HG03139 (cell line): ENCODE data around the gene EFHB.
"Not testable (repeated sequence)": the region's sequence is repeated elsewhere in the genome, so short reads cannot be mapped to it uniquely, and the experiment has no call there.

Source experiments
- ATAC-seq: cut with Tn5 transposase; IDR thresholded peaks from one replicate; pipeline ENCODE4 v1.9.1; 2021; ENCODE audit not compliant: unreplicated experiment

EFHB gene

GRCh38 chr3:19932422-19932821, 1.6 kb downstream of the EFHB start:
- no peak for ATAC-seq

GRCh38 chr3:19931767-19932188, 2.2 kb downstream of the EFHB start:
- ATAC-seq, result peak; percentile 47

- ATAC-seq, result peak; percentile 59
These were observed 2.8 kb downstream of the EFHB start for GRCh38 chr3:19931180-19931692.

GRCh38 chr3:19920401-19921080, 13.5 kb downstream of the EFHB start:
- no peak for ATAC-seq

- ATAC-seq, result no peak
These were observed 16.9 kb downstream of the EFHB start for GRCh38 chr3:19917167-19917566.

- ATAC-seq, result no peak
These were observed 22.6 kb downstream of the EFHB start for GRCh38 chr3:19911452-19911851.

DNA sequence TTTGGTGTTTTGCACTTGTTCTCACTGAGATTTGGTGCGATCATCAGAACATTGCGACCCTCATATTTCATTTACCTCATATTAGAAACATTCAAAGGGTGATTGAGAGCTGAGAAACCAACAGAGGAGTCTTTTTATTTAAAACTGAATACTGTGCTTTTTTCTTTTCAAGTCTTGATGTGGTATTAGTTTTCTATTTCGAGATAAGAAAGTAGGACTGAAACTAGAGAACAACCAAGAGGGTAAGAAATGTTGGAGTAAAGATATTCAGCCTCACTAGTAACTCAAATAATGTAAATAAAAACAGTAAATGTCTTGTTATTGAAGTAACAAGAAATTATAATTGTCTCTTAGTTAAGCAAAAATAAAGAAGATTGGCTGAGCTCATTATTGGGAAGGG, 26.5 kb downstream of the EFHB start:
- ATAC-seq, result no peak

GRCh38 chr3:19903649-19904048, 30.4 kb downstream of the EFHB start:
- ATAC-seq, result no peak

- no peak for ATAC-seq
These were observed 32.1 kb downstream of the EFHB start for GRCh38 chr3:19901918-19902317.

DNA sequence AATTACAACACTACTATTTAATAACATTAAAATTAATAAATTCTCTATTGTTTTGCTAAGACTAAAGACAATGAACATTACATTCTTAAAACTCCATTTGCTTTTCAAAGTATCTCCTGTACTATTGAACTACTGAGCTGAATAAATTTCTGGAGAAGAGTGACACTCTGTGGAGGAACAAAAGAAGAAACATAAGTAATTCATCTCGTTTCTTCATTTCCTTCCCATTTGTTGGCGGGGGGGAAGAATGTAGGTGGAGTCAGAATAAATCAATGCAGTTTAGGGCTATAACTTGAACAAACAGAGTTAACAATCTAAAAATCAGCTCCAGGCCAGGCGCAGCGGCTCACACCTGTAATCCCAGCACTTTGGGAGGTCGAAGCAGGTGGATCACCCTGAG, 32.7 kb downstream of the EFHB start:
- no peak for ATAC-seq

- ATAC-seq, result not testable (repeated sequence)
These were observed 34.2 kb downstream of the EFHB start for GRCh38 chr3:19899833-19900232.

DNA sequence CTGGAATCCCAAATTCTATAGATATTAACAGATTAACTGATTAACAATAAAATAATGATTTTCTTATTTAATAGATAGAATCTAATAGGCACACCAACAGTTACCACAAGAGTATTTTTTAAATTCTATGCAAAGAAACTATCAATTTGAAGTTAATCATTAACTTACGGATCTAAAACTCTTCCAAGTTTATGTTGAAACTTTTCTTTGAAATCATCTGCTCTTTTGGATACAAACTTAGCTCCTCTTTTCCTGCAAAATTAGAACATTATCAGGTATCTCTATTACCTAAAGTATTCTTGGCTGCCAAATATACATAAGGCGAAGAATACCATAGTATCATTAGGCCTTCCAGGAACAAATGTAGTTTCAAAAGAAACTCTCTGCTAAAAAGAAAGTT, 34.8 kb downstream of the EFHB start:
- no peak for ATAC-seq

- ATAC-seq, result no peak
These were observed 35.3 kb downstream of the EFHB start for GRCh38 chr3:19898721-19899120.

- no peak for ATAC-seq
These were observed 42.3 kb downstream of the EFHB start for GRCh38 chr3:19891740-19892139.

DNA sequence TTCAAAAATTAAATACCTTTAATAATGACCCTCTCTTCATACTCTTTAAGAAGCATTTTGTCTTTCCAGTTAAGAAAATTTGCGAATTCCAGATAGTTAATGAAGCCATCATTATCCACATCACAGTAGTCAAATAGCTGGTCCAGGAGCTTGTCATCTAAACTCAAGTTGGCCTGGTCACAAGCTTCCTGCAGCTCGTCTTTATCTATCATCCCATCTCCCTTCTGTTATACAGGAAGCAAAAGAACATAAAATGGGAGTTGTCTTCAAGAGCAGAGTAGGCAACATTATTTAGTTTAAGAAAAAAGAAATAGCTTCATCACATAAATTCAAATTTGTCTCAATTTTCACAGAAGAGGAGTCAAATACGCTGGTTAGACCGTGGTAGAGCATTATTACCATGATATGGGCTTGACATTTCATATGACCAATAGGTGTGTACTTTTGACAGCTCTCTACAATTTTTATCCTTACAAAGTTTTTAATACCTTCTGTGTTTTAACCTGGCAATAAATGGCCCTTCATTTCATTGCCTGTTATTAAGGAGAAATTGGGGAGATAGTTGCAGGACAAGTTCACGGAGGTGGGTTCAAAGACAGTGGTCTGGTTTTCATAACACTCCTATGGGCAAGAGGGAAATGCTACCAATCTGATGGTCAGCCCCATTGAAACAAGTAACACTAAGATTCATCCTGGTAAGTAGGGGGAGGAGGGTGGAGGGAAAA, 45.4 kb downstream of the EFHB start:
- no peak for ATAC-seq

GRCh38 chr3:19887122-19887521, 46.9 kb downstream of the EFHB start:
- not testable (repeated sequence) for ATAC-seq

DNA sequence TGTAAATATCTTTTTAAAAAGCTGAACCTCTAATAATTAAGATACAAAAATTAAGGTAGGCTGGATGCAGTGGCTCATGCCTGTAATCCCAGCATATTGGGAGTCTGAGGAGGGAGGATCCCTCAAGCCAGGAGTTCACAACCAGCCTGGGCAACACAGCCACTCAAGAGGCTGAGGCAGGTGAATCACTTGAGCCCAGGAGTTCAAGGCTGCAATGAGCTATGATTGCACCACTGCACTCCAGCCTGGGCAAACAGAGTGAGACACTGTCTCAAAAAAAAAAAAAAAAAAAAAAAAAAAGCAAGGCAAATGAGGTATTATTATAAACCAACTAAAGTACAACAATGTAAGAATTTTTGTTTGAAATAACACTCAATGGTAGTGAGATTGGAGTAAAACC, 47.6 kb downstream of the EFHB start:
- ATAC-seq, result no peak

- no peak for ATAC-seq
These were observed 48.5 kb downstream of the EFHB start for GRCh38 chr3:19885468-19885867.

DNA sequence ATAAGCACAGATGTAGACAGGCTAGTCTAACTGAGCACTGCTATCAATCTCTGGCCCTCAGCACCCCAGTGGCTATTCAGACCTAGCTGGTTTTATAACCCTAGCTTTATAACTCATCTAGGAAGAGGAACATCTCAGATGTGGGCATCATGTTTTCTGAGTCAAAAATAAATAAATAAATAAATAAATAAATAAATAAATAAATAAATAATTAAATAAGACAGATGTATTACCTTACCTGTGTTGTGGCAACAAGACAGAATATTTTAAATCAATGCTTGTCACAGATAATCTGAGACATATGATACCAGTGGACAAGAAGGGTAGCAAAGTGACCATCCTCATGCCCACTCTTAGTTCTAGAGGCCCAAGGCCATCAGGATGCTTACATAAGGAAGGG, 52.2 kb downstream of the EFHB start:
- no peak for ATAC-seq

GRCh38 chr3:19881036-19881435, 53.0 kb downstream of the EFHB start:
- ATAC-seq, result no peak

DNA sequence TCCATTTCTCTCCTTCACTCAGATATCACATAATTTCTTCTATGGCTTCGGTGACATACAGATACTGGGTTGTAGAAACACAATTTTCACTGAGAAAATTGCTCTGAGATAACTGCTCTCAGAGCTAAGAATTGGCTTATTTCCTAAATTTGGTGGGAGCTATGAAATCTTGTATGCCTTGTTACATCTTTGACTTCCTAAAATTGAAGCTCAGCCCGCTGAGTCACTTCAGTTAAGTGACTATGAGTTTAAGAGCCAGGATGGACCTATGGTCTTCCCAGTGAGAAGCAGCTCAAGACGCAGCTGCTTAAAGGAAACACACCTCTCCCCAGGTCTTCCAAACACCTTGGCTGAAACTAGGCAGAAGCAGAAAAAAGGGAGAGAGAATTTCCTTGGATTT, 56.4 kb downstream of the EFHB start:
- no peak for ATAC-seq

DNA sequence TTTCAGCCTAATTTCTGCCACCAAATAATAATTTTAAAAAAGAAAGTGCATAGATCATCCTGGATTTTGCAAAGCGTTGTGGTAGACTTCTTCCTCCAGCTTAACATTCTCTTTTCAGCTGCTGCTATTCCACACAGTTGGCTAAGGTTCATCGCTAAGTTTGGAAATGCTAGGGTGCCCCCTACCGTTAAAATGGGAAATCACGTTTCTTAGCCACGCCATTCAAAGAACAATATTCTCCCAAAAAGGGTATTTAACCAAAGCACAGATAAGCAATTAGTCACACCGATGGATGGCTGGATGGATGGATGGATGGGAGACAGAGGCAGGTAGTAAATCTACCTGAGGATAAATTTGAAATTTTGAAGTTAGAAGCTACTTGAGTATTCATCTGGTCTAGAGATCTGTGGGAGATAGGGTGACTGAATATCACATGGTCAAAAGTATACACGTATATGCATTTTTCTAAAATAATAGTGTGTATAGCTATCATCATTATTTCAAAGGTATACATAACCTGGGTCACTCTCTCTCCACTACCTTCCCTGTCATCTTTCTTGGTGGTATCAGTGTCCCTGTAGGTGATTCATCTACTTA, 67.2 kb downstream of the EFHB start:
- peak; percentile 94 for ATAC-seq
